Measurements from ENCODE around the gene EDNRB.

Gene EDNRB

DNA sequence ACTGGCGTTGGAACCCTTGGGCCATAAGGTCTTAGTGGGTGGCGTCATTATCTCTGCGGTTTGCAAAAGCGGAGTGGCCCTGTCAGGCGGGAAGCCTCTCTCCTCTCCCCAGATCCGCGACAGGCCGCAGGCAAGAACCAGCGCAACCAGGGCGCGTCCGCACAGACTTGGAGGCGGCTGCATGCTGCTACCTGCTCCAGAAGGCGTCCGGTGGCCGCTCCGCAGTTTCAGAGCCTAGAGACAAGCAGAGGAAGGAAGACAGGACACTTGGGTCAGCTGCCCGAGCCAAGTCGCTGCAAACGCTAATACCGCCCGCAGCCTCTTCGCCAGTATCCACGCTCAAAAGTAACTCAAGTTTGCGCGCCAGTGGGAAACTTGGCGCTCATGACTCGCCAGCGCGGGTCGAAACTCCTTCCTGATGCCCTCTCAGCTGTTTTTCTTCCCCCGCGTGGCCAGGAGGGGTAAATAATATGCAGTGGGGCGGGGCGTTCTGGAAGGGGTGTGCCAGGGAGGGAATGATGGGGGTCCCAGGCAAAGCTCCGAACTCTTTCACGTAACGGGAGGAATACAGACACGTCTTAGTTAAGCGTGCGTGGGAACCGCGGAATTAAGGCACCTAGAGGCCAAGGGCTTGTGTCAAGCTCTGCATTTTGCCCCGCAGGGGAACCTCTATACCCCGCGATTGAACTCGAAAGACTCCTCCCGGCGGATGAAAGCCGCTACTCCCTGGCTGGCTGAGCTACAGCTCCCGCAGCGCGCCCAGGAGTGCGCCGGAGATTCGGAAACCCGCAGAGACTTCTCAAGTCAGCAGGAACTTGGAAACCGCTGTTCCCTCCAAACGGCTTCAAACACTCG lies at the start of gene EDNRB:
EDNRB (minus strand) TSS at position 441 of the 855 bp plus-strand sequence; CDS start at position 183, 258 bp downstream.
- no peak for TF ChIP-seq CTCF (IDR thresholded peaks at IDR 0.05)

GRCh38 chr13:77966671-77967070 lies 48.0 kb upstream of the EDNRB start:
- no peak for TF ChIP-seq CTCF (IDR thresholded peaks at IDR 0.05)

DNA sequence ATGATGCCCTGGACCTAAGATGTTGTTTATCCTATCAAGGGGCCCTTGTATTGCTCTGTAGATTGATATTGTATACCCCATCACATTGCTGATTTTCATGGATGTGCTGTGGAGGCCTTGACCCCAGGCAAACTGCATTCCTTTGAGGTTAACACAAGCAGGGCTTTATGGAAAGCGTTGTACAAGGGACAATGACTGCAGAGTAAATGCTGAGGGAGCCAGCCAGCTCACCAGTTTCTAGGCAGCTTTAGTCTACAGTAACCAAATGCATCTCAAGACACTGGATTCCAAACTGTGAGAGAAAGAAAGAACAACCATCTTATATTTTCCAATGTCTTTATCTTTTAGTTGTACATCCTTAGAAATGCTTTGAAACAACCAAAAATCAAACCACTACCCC lies 34.1 kb upstream of the EDNRB start:
- TF ChIP-seq CTCF (IDR thresholded peaks at IDR 0.05) = no peak

DNA sequence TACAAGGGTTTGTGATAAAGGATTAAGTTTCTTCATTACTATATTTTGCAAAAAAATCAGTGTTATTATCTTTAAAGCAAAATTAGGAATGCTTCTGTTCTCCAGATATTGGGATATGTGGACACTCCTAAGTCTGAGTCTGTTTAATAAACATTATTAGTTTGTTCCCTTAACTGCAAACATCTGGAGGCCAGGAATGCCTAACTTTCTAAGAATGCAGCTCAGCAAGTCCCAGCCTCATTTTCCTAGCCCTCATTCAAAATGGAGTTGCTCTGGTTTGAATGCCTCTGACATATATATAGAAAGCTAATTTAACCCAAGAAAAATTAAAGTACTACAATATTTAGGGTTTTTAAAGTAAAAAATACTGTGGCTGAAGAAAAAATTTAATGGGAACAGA lies 33.6 kb upstream of the EDNRB start:
- no peak for TF ChIP-seq CTCF (IDR thresholded peaks at IDR 0.05)

DNA sequence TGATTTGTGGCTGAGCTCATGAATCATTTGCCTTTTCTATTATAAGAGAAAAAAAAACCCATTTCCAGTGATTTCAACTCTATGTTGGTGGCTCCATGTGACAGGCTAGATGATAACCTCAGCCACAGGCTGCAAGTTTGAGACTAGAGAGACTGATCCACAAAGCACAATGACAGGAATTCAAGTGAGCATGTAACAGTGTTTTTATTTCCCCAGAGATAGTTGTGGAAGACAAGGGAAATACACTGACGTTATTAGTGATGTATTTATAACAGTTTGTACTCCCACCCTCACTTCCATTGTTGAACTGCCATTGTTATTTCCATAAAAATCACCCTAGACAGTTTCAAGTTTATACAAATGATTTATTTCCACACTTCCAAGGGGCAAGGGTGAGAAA lies 27.9 kb upstream of the EDNRB start:
- TF ChIP-seq CTCF (IDR thresholded peaks at IDR 0.05) = no peak

DNA sequence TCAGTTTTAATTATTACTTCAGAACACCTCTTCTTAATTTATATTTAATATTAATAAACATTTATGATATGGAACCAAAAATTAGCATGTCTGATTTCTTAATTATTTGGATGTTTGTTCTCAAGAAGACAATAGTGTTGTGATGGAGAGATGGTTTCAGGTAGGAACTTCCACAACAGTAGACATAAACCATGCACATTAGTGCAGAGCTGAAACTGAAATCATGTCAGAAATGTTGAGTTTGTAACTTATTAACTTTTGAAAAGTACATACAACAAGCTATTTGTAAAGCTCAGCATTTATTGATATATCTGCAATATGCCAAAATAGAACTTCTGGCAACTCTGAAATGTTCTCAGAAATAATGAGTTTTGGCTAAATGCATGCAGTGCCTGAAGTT lies 11.8 kb upstream of the EDNRB start:
- no peak for TF ChIP-seq CTCF (IDR thresholded peaks at IDR 0.05)

DNA sequence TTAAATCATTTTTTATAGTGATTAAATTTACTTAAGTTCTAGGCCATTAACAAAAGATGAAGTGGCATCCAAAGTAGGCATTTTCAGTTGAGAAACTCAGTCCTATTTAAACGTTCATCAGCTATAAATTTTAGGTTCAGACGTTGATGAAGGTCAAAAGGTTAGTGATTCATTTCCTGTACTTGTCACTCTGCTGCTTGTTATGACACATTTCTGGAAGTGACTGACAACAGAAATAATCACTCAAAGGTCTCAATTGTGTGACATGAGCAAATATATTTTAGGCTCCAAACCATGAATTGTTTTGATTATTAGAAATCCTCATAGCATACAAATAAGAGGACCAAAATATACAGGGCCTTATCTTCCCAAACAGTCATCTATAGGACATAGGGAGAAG lies 10.3 kb upstream of the EDNRB start:
- no peak for TF ChIP-seq CTCF (IDR thresholded peaks at IDR 0.05)
